Measurements from ENCODE around the gene RAD51B.

GRCh38 chr14:68691031-68691791 is 871.6 kb downstream of the RAD51B start:
- TF ChIP-seq POLR2A (IDR thresholded peaks at IDR 0.05), result no peak
- TF ChIP-seq CTCF (IDR thresholded peaks at IDR 0.05), result no peak

All from ovary (tissue), 3 donors.